Keratinocyte (primary cell): ENCODE data around the gene MINDY4. TPM values are rescaled to one million over a fixed set of nuclear protein-coding genes. Genes with fewer than 3 reads are reported as not detected.

Source experiments
- DNase-seq: peaks from one replicate; pipeline ENCODE4 v3.0.0-alpha.2; 2011; ENCODE audit warnings: low read depth, missing footprints, low spot score
- FAIRE-seq: peaks from 2 replicates; lab custom pipeline; 2011; peaks lifted over from hg19 to GRCh38; lab: Jason Lieb, UNC
- H2AFZ ChIP-seq: 2 replicates; pipeline ENCODE4 v1.6.0; 2012; ENCODE audit warnings: low read length, control low read depth, inconsistent platforms; ENCODE audit not compliant: control insufficient read depth
- H3K27ac ChIP-seq: 2 replicates; pipeline ENCODE4 v1.5.1; 2011; ENCODE audit warnings: low read length; ENCODE audit not compliant: control insufficient read depth, insufficient read depth
- H3K27me3 ChIP-seq: 3 replicates; pipeline ENCODE4 v1.6.0; 2011; ENCODE audit warnings: low read length; ENCODE audit not compliant: control insufficient read depth, insufficient read depth; ENCODE audit errors: extremely low read depth
- H3K36me3 ChIP-seq, 2 experiments: 2 replicates in 1 of 2; 3 replicates in 1 of 2; pipeline ENCODE4 v1.5.1; 2011; ENCODE audit warnings: low read length in 2 of 2, mild to moderate bottlenecking in 1 of 2; ENCODE audit not compliant: control insufficient read depth in 2 of 2, insufficient read depth in 2 of 2; ENCODE audit errors: extremely low read depth in 1 of 2
- H3K4me1 ChIP-seq: 3 replicates; pipeline ENCODE4 v1.5.1; 2011; ENCODE audit warnings: low read length; ENCODE audit not compliant: control insufficient read depth, insufficient read depth; ENCODE audit errors: extremely low read depth
- H3K4me2 ChIP-seq: 3 replicates; pipeline ENCODE4 v1.6.0; 2011; ENCODE audit warnings: low read depth, low read length; ENCODE audit not compliant: control insufficient read depth, insufficient read depth; ENCODE audit errors: extremely low read depth
- H3K4me3 ChIP-seq, 3 experiments: fragments of 200-600 bp in 1 of 3; sonication (generic) in 1 of 3; 2 replicates in 2 of 3; 3 replicates in 1 of 3; pipeline ENCODE4 v1.5.1; 2011 to 2016; ENCODE audit warnings: low read length in 3 of 3, mild to moderate bottlenecking in 3 of 3, control low read depth in 2 of 3, inconsistent platforms in 1 of 3, low read depth in 1 of 3, mixed read lengths in 1 of 3, mixed run types in 1 of 3, moderate library complexity in 1 of 3; ENCODE audit not compliant: control insufficient read depth in 2 of 3, insufficient read depth in 2 of 3; ENCODE audit errors: extremely low read depth in 1 of 3
- H3K79me2 ChIP-seq: 2 replicates; pipeline ENCODE4 v1.6.0; 2012; ENCODE audit warnings: low read length; ENCODE audit not compliant: control insufficient read depth, insufficient read depth
- H3K9ac ChIP-seq: 3 replicates; pipeline ENCODE4 v1.6.0; 2011; ENCODE audit warnings: low read length; ENCODE audit not compliant: control insufficient read depth, insufficient read depth; ENCODE audit errors: extremely low read depth
- H3K9me1 ChIP-seq: 3 replicates; pipeline ENCODE4 v1.6.0; 2011; ENCODE audit warnings: low read length; ENCODE audit not compliant: control insufficient read depth, insufficient read depth; ENCODE audit errors: extremely low read depth
- H3K9me3 ChIP-seq: 2 replicates; pipeline ENCODE4 v1.5.1; 2012; ENCODE audit warnings: low read depth, low read length; ENCODE audit not compliant: control insufficient read depth
- H4K20me1 ChIP-seq: 3 replicates; pipeline ENCODE4 v1.6.0; 2011; ENCODE audit warnings: low read length; ENCODE audit not compliant: control insufficient read depth, insufficient read depth; ENCODE audit errors: extremely low read depth
- EZH2 ChIP-seq: IDR thresholded peaks from one replicate; pipeline ENCODE4 v1.6.1; 2012; ENCODE audit warnings: inconsistent platforms, mild to moderate bottlenecking, low read length, moderate library complexity
- dilution Hi-C: fragments of 300-500 bp; cut with MboI; formaldehyde crosslinking; loops from one replicate; pipeline ENCODE4 v1.7.0; 2020; ENCODE audit warnings: low sequenced_read_pairs; ENCODE audit not compliant: extremely low pct_ligation_motif_present
- polyA plus RNA-seq, 5 experiments: library from polyadenylated mRNA; depleted of rRNA in 3 of 5; stranded (reverse) in 3 of 5; stranded (forward) in 1 of 5; unstranded in 1 of 5; fragments of >200 nt; gene quantifications; 1 replicate in 1 of 5; 2 replicates in 3 of 5; 3 replicates in 1 of 5; pipeline versions ENCODE4 v1.2.1 to v1.2.3, GENCODE V29; 2011 to 2012; ENCODE audit warnings: missing spikeins in 2 of 5, low read depth in 1 of 5, low replicate concordance in 1 of 5
- TF ChIP-seq, protein P1 (sequence below), 3 experiments: IDR thresholded peaks in 1 of 3; conservative IDR thresholded peaks in 1 of 3; optimal IDR thresholded peaks in 1 of 3; 2 replicates in 2 of 3; 3 replicates in 1 of 3; pipeline versions ENCODE3 to v1.5.1; 2011; ENCODE audit warnings: low read length in 3 of 3, mild to moderate bottlenecking in 3 of 3, moderate library complexity in 2 of 3, control low read depth in 1 of 3, inconsistent platforms in 1 of 3; ENCODE audit not compliant: insufficient read depth in 2 of 3; ENCODE audit errors: extremely low read depth in 1 of 3

The MINDY4 gene
- polyA plus RNA-seq, 1 donor (not counting 4 experiments of a cell fraction or from before 2014, with no cell fraction given), result 1.5 TPM

GRCh38 chr7:30937416-30937815 is 166.2 kb downstream of the MINDY4 start:
- Histone ChIP-seq H3K79me2 (no peaks in the 10 kb centered on the region), H3K4me1 (no peaks in the 10 kb centered on the region), H3K4me3 (no peak overlapping the region), H2AFZ (no peak overlapping the region), H3K9ac (no peak overlapping the region), H4K20me1 (no peaks in the 10 kb centered on the region), H3K27me3 (peaks cover 7% of the 10 kb centered on the region), H3K36me3 (no peaks in the 10 kb centered on the region), H3K4me2 (no peak overlapping the region), H3K9me3 (no peaks in the 10 kb centered on the region), H3K9me1 (no peaks in the 10 kb centered on the region), H3K27ac (no peak overlapping the region)
- dilution Hi-C loops, result no loop called here
- FAIRE-seq, result no peak
- no peak for DNase-seq
- no peak for TF ChIP-seq EZH2
- TF ChIP-seq, protein P1, sequence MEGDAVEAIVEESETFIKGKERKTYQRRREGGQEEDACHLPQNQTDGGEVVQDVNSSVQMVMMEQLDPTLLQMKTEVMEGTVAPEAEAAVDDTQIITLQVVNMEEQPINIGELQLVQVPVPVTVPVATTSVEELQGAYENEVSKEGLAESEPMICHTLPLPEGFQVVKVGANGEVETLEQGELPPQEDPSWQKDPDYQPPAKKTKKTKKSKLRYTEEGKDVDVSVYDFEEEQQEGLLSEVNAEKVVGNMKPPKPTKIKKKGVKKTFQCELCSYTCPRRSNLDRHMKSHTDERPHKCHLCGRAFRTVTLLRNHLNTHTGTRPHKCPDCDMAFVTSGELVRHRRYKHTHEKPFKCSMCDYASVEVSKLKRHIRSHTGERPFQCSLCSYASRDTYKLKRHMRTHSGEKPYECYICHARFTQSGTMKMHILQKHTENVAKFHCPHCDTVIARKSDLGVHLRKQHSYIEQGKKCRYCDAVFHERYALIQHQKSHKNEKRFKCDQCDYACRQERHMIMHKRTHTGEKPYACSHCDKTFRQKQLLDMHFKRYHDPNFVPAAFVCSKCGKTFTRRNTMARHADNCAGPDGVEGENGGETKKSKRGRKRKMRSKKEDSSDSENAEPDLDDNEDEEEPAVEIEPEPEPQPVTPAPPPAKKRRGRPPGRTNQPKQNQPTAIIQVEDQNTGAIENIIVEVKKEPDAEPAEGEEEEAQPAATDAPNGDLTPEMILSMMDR (optimal IDR thresholded peaks at IDR 0.05 in 1 of 3, IDR thresholded peaks at IDR 0.05 in 1 of 3, conservative IDR thresholded peaks at IDR 0.05 in 1 of 3; ENCODE audit: extremely low read depth in 1 of 3, insufficient read depth in 2 of 3, low read length in 3 of 3), result no peak

GRCh38 chr7:30938435-30939316 is 167.5 kb downstream of the MINDY4 start:
- no peak overlapping the region for H3K27ac ChIP-seq
- H3K4me2 ChIP-seq, result no peak overlapping the region
- H2AFZ ChIP-seq, result no peak overlapping the region
- no peaks in the 10 kb centered on the region for H3K9me1 ChIP-seq
- DNase-seq (peak; percentile 41), FAIRE-seq (peak; percentile 59)
- no peaks in the 10 kb centered on the region for H3K4me1 ChIP-seq
- H3K4me3 ChIP-seq, result no peak overlapping the region
- dilution Hi-C loops, result no loop called here
- H3K9ac ChIP-seq, result no peak overlapping the region
- TF ChIP-seq, protein P1 (optimal IDR thresholded peaks at IDR 0.05 in 1 of 3, IDR thresholded peaks at IDR 0.05 in 1 of 3, conservative IDR thresholded peaks at IDR 0.05 in 1 of 3; ENCODE audit: extremely low read depth in 1 of 3, insufficient read depth in 2 of 3, low read length in 3 of 3), result peak; percentile 94 to 99 (median 96)
- no peak for TF ChIP-seq EZH2
- peaks cover 7% of the 10 kb centered on the region for H3K27me3 ChIP-seq
- no peaks in the 10 kb centered on the region for H3K79me2 ChIP-seq
- H3K36me3 ChIP-seq, result no peaks in the 10 kb centered on the region
- no peaks in the 10 kb centered on the region for H4K20me1 ChIP-seq
- no peaks in the 10 kb centered on the region for H3K9me3 ChIP-seq
